ENCODE measurements around the gene UBXN1.

DNA sequence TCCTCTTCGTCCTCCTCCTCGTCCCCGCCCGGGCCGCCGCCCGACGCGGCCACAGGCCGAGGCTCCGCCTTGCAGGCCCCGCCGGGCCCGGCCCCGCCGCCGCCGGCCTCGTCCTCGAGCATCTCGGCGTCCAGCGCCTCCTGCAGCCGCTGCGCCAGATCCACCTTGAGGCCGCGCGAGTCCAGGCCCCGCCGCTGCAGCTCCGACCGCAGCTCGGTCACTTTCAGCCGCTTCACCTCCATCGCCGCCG, 48.0 kb upstream of the UBXN1 start:
- no peak for TF ChIP-seq POLR2A (IDR thresholded peaks at IDR 0.05)
- TF ChIP-seq, protein P1, sequence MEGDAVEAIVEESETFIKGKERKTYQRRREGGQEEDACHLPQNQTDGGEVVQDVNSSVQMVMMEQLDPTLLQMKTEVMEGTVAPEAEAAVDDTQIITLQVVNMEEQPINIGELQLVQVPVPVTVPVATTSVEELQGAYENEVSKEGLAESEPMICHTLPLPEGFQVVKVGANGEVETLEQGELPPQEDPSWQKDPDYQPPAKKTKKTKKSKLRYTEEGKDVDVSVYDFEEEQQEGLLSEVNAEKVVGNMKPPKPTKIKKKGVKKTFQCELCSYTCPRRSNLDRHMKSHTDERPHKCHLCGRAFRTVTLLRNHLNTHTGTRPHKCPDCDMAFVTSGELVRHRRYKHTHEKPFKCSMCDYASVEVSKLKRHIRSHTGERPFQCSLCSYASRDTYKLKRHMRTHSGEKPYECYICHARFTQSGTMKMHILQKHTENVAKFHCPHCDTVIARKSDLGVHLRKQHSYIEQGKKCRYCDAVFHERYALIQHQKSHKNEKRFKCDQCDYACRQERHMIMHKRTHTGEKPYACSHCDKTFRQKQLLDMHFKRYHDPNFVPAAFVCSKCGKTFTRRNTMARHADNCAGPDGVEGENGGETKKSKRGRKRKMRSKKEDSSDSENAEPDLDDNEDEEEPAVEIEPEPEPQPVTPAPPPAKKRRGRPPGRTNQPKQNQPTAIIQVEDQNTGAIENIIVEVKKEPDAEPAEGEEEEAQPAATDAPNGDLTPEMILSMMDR (IDR thresholded peaks at IDR 0.05) = no peak
